CD4-positive, alpha-beta T cell (primary cell): ENCODE results near the gene ZNG1B. TPM values are rescaled to one million over a fixed set of nuclear protein-coding genes. Genes with fewer than 3 reads are reported as not detected.
"Not testable (repeated sequence)": the region's sequence is repeated elsewhere in the genome, so short reads cannot be mapped to it uniquely, and the experiment has no call there.

Experiments used
- ATAC-seq: fragments of 200-7000 bp; cut with Tn5 transposase; one replicate; pipeline ENCODE4 v1.10.0; 2022; ENCODE audit warnings: mild to moderate bottlenecking; ENCODE audit not compliant: poor library complexity
- CTCF ChIA-PET: fragments of 350-600 bp; sonication (Branson Sonifier 250); formaldehyde crosslinking; loops from one replicate; lab custom pipeline; 2021; ENCODE audit warnings: antibody characterized with exemption, inconsistent platforms; lab: Charles Lee
- POLR2A ChIA-PET: fragments of 350-600 bp; sonication (Branson Sonifier 250); formaldehyde crosslinking; loops from one replicate; lab custom pipeline; 2021; ENCODE audit warnings: antibody characterized with exemption, inconsistent platforms; lab: Charles Lee
- DNase-seq, 14 experiments: peaks; one replicate each; pipeline ENCODE4 v3.0.0-alpha.2; 2013 to 2020; ENCODE audit warnings: mixed read lengths in 2 of 14
- H3K27ac ChIP-seq, 2 donors: one replicate each; pipeline versions ENCODE4 v1.5.1 to v1.7.0; 2013; ENCODE audit warnings: low read length in 2 of 2, low read depth in 1 of 2, mild to moderate bottlenecking in 1 of 2
- H3K27me3 ChIP-seq, 2 experiments: 1 replicate in 1 of 2; 2 replicates in 1 of 2; pipeline versions ENCODE4 v1.6.1 to v1.7.0; 2013; ENCODE audit warnings: low read length in 2 of 2, control low read depth in 1 of 2, mild to moderate bottlenecking in 1 of 2, moderate library complexity in 1 of 2; ENCODE audit not compliant: insufficient read depth in 2 of 2, control insufficient read depth in 1 of 2
- H3K36me3 ChIP-seq: one replicate; pipeline ENCODE4 v1.6.1; 2013; ENCODE audit warnings: low read length, control low read depth; ENCODE audit not compliant: insufficient read depth
- H3K4me1 ChIP-seq: one replicate; pipeline ENCODE4 v1.6.1; 2013; ENCODE audit warnings: low read length, control low read depth; ENCODE audit not compliant: insufficient read depth
- H3K4me3 ChIP-seq: one replicate; pipeline ENCODE4 v1.5.1; 2013; ENCODE audit warnings: mild to moderate bottlenecking, low read length, moderate library complexity
- H3K9me3 ChIP-seq, 2 experiments: 1 replicate in 1 of 2; 2 replicates in 1 of 2; pipeline versions ENCODE4 v1.6.1 to v1.7.0; 2013; ENCODE audit warnings: low read length in 2 of 2, mild to moderate bottlenecking in 2 of 2, control low read depth in 1 of 2, moderate library complexity in 1 of 2; ENCODE audit not compliant: control insufficient read depth in 1 of 2, insufficient read depth in 1 of 2
- H3K27ac Mint-ChIP-seq: one replicate; pipeline ENCODE4 v1.8.0; 2020; ENCODE audit warnings: mixed read lengths
- H3K27me3 Mint-ChIP-seq: one replicate; pipeline ENCODE4 v1.8.0; 2021; ENCODE audit warnings: mixed read lengths
- H3K36me3 Mint-ChIP-seq: one replicate; pipeline ENCODE4 v1.8.0; 2021; ENCODE audit warnings: low read depth, mixed read lengths
- H3K4me1 Mint-ChIP-seq: one replicate; pipeline ENCODE4 v1.8.0; 2021; ENCODE audit warnings: low read depth, mixed read lengths
- H3K4me3 Mint-ChIP-seq: one replicate; pipeline ENCODE4 v1.8.0; 2020; ENCODE audit warnings: mild to moderate bottlenecking, mixed read lengths
- H3K9me3 Mint-ChIP-seq: one replicate; pipeline ENCODE4 v1.8.0; 2020; ENCODE audit warnings: mixed read lengths
- intact Hi-C, 2 experiments: fragments of 100-400 bp; cut with DNase I in 1 of 2; cut with micrococcal nuclease in 1 of 2; formaldehyde crosslinking; loops; one replicate each; pipeline versions ENCODE4 v1.15.1 to v1.9.0; 2023 to 2025; cut with DNase I, micrococcal nuclease
- total RNA-seq, 174 experiments: library from RNA in 2 of 174; stranded (reverse) in 2 of 174; gene quantifications; one replicate each; pipeline ENCODE4 v1.2.3 and lab custom pipeline; 2021 to 2026

ZNG1B gene
- total RNA-seq, 2 experiments from 2014 or later, result 33.9 to 34.2 TPM

- peak overlapping the region; percentile 34 for H3K4me3 ChIP-seq
- POLR2A ChIA-PET, H3K36me3 ChIP-seq, H3K9me3 ChIP-seq, H3K36me3 Mint-ChIP-seq, H3K9me3 Mint-ChIP-seq, H3K4me1 Mint-ChIP-seq, H3K27me3 Mint-ChIP-seq, H3K27ac ChIP-seq, H3K4me1 ChIP-seq, intact Hi-C loops, H3K27me3 ChIP-seq, H3K27ac Mint-ChIP-seq, CTCF ChIA-PET: not testable (repeated sequence)
- ATAC-seq (peak; percentile 65), DNase-seq (peak in 10 of 14 experiments; percentile 1 to 39 (median 14))
- H3K4me3 Mint-ChIP-seq, result peak overlapping the region; percentile 62
Observed at GRCh38 chr2:113541204-113541975, 103.9 kb downstream of the ZNG1B start.

GRCh38 chr2:113541976-113542485, 104.5 kb downstream of the ZNG1B start:
- H3K4me3 ChIP-seq, CTCF ChIA-PET, ATAC-seq, H3K27ac Mint-ChIP-seq, H3K9me3 Mint-ChIP-seq, H3K36me3 ChIP-seq, H3K27me3 Mint-ChIP-seq, H3K9me3 ChIP-seq, H3K36me3 Mint-ChIP-seq, H3K4me1 Mint-ChIP-seq, H3K4me1 ChIP-seq, POLR2A ChIA-PET, H3K27ac ChIP-seq, H3K4me3 Mint-ChIP-seq, intact Hi-C loops, H3K27me3 ChIP-seq: not testable (repeated sequence)
- peak in 4 of 14 experiments; percentile 0 to 8 (median 4) for DNase-seq

- H3K36me3 ChIP-seq, H3K27ac ChIP-seq, H3K27ac Mint-ChIP-seq, H3K36me3 Mint-ChIP-seq, CTCF ChIA-PET, H3K27me3 Mint-ChIP-seq, H3K27me3 ChIP-seq, H3K9me3 Mint-ChIP-seq, DNase-seq, H3K4me1 ChIP-seq, POLR2A ChIA-PET, H3K4me1 Mint-ChIP-seq, ATAC-seq, H3K4me3 ChIP-seq, H3K9me3 ChIP-seq, intact Hi-C loops: not testable (repeated sequence)
- peak overlapping the region; percentile 83 for H3K4me3 Mint-ChIP-seq
Observed at GRCh38 chr2:113542529-113542928, 105.0 kb downstream of the ZNG1B start.

Other genes starting within 250 kb of the ZNG1B start
- gene PAX8, start 158.8 kb upstream of the ZNG1B start, total RNA-seq, result under 1 TPM; 0.36 to 0.52 TPM
- gene FOXD4L1, start 61.0 kb downstream of the ZNG1B start, total RNA-seq, result not detected
- gene RABL2A, start 189.6 kb downstream of the ZNG1B start, total RNA-seq, result 10 to 100 TPM; 14.5 to 17.9 TPM